GM12878 (cell line): Measurements from ENCODE around the gene FFAR3. TPM values are rescaled to one million over a fixed set of nuclear protein-coding genes. Genes with fewer than 3 reads are reported as not detected.
"Not testable (repeated sequence)": the region's sequence is repeated elsewhere in the genome, so short reads cannot be mapped to it uniquely, and the experiment has no call there.

ENCODE experiments used
- ATAC-seq: fragments of 200-7000 bp; cut with Tn5 transposase; 3 replicates; pipeline ENCODE4 v1.9.1; 2020; ENCODE audit warnings: mild to moderate bottlenecking, moderate library complexity
- BruUV-seq: library from RNA; stranded (reverse); fragments of 400-500 nt; replicated peaks from 2 replicates; lab custom pipeline; 2021; lab: Mats Ljungman, UMichigan
- CTCF ChIA-PET: fragments of 300-600 bp; sonication (Branson Sonifier 250); formaldehyde crosslinking; extraction: SDS; loops from one replicate; lab custom pipeline; 2021; ENCODE audit warnings: inconsistent platforms; lab: Yijun Ruan, JAX
- POLR2A ChIA-PET: fragments of 350-600 bp; formaldehyde crosslinking; extraction: SDS; loops from one replicate; lab custom pipeline; 2021; ENCODE audit warnings: inconsistent platforms; lab: Charles Lee
- RAD21 ChIA-PET: fragments of 300-600 bp; sonication (Branson Sonifier 250); formaldehyde crosslinking; loops from one replicate; lab custom pipeline; 2023; ENCODE audit warnings: antibody characterized with exemption; ENCODE audit not compliant: unreplicated experiment; lab: Charles Lee
- SMC1A ChIA-PET: fragments of 300-600 bp; sonication (Branson Sonifier 250); formaldehyde crosslinking; loops from one replicate; lab custom pipeline; 2023; ENCODE audit not compliant: unreplicated experiment, uncharacterized antibody; lab: Charles Lee
- DNase-seq: peaks from one replicate; pipeline ENCODE4 v3.0.0-alpha.2; 2011; ENCODE audit warnings: low read depth, low spot score
- FAIRE-seq: peaks from 3 replicates; lab custom pipeline; 2011; peaks lifted over from hg19 to GRCh38; lab: Jason Lieb, UNC
- H2AFZ ChIP-seq: 2 replicates; pipeline ENCODE4 v1.6.0; 2011; ENCODE audit warnings: low read depth, low read length, control low read depth; ENCODE audit not compliant: control insufficient read depth
- H3K27ac ChIP-seq: 2 replicates; pipeline ENCODE4 v1.5.1; 2011; ENCODE audit warnings: control low read depth; ENCODE audit not compliant: control insufficient read depth, insufficient read depth
- H3K27me3 ChIP-seq, 2 experiments: replicated peaks in 1 of 2; 2 replicates each; pipeline versions ENCODE4 v1.6.0 to v1.6.1; 2011; ENCODE audit warnings: low read length in 1 of 2; ENCODE audit not compliant: control insufficient read depth in 2 of 2, insufficient read depth in 2 of 2
- H3K36me3 ChIP-seq, 2 experiments: 2 replicates each; pipeline ENCODE4 v1.5.1; 2011; ENCODE audit warnings: low read length in 1 of 2; ENCODE audit not compliant: control insufficient read depth in 2 of 2, insufficient read depth in 2 of 2
- H3K4me1 ChIP-seq: 2 replicates; pipeline ENCODE4 v1.6.1; 2011; ENCODE audit warnings: mild to moderate bottlenecking, low read length, moderate library complexity, mixed read lengths; ENCODE audit not compliant: control insufficient read depth, insufficient read depth
- H3K4me2 ChIP-seq: 2 replicates; pipeline ENCODE4 v1.6.0; 2011; ENCODE audit warnings: control low read depth; ENCODE audit not compliant: control insufficient read depth, insufficient read depth
- H3K4me3 ChIP-seq: fragments of 200-600 bp; sonication (generic); 2 replicates; pipeline ENCODE4 v1.5.1; 2016
- H3K79me2 ChIP-seq: 2 replicates; pipeline ENCODE4 v1.6.0; 2011; ENCODE audit warnings: low read length; ENCODE audit not compliant: control insufficient read depth, insufficient read depth
- H3K9ac ChIP-seq: 2 replicates; pipeline ENCODE4 v1.8.0; 2011; ENCODE audit warnings: low read length, control low read depth, mixed read lengths; ENCODE audit not compliant: control insufficient read depth, insufficient read depth
- H3K9me3 ChIP-seq: replicated peaks from 3 replicates; pipeline ENCODE4 v1.5.1; 2011; ENCODE audit warnings: mild to moderate bottlenecking, low read length; ENCODE audit not compliant: control insufficient read depth, insufficient read depth
- H4K20me1 ChIP-seq: 2 replicates; pipeline ENCODE4 v1.6.0; 2011; ENCODE audit not compliant: control insufficient read depth, insufficient read depth
- DPF2 ChIP-seq: fragments of 450-650 bp; IDR thresholded peaks from 2 replicates; pipeline ENCODE4 v1.6.1; 2017; ENCODE audit warnings: mild to moderate bottlenecking
- ETV6 ChIP-seq, 2 experiments: fragments of 450-650 bp in 1 of 2; IDR thresholded peaks in 1 of 2; conservative IDR thresholded peaks in 1 of 2; 2 replicates each; pipeline ENCODE4 v1.6.1; 2014; ENCODE audit warnings: antibody characterized with exemption in 1 of 2, borderline replicate concordance in 1 of 2, low read depth in 1 of 2, mild to moderate bottlenecking in 1 of 2, moderate library complexity in 1 of 2
- GATAD2B ChIP-seq: fragments of 450-650 bp; conservative IDR thresholded peaks from 2 replicates; pipeline ENCODE4 v1.6.1; 2017; ENCODE audit warnings: low read depth, mild to moderate bottlenecking, moderate library complexity
- IKZF1 ChIP-seq: fragments of 450-650 bp; conservative IDR thresholded peaks from 2 replicates; pipeline ENCODE4 v1.6.1; 2017; ENCODE audit warnings: antibody characterized with exemption, mild to moderate bottlenecking
- IKZF2 ChIP-seq, 2 experiments: fragments of 450-650 bp; IDR thresholded peaks; 2 replicates each; pipeline ENCODE4 v1.6.1; 2017; ENCODE audit warnings: mild to moderate bottlenecking in 2 of 2, moderate library complexity in 2 of 2
- IRF4 ChIP-seq: IDR thresholded peaks from 2 replicates; pipeline ENCODE4 v1.6.1; 2011; ENCODE audit warnings: low read depth, low read length
- MTA2 ChIP-seq: fragments of 450-650 bp; IDR thresholded peaks from 2 replicates; pipeline ENCODE4 v1.6.1; 2016; ENCODE audit warnings: low read depth, mild to moderate bottlenecking, moderate library complexity
- MTA3 ChIP-seq: IDR thresholded peaks from 2 replicates; pipeline ENCODE4 v1.6.1; 2012; ENCODE audit warnings: low read length, inconsistent platforms, borderline replicate concordance
- NBN ChIP-seq: fragments of 450-650 bp; IDR thresholded peaks from 2 replicates; pipeline ENCODE4 v1.6.1; 2016
- NR2F1 ChIP-seq: fragments of 450-650 bp; conservative IDR thresholded peaks from 2 replicates; pipeline ENCODE4 v1.6.1; 2017; ENCODE audit warnings: mild to moderate bottlenecking
- RAD21 ChIP-seq: IDR thresholded peaks from 2 replicates; pipeline ENCODE4 v1.6.1; 2011; ENCODE audit warnings: mild to moderate bottlenecking, low read depth, low read length, moderate library complexity; ENCODE audit not compliant: insufficient read depth
- SMAD1 ChIP-seq: fragments of 450-650 bp; IDR thresholded peaks from 2 replicates; pipeline ENCODE4 v1.6.1; 2018; ENCODE audit warnings: mild to moderate bottlenecking, low read depth; ENCODE audit not compliant: partially characterized antibody
- TCF12 ChIP-seq: IDR thresholded peaks from 2 replicates; pipeline ENCODE4 v1.6.1; 2011; ENCODE audit warnings: low read depth, mild to moderate bottlenecking, low read length
- WGBS: methylation state at CpG from one replicate; pipeline ENCODE4 v1.1.6; 2016; ENCODE audit warnings: low lambda C conversion rate; ENCODE audit not compliant: insufficient replicate concordance, insufficient coverage; ENCODE audit errors: missing lambda C conversion rate; 5-methylcytosine and 5-hydroxymethylcytosine counted together
- in situ Hi-C: fragments of 300-500 bp; cut with MboI; formaldehyde crosslinking; loops from 9 replicates; pipeline ENCODE4 v1.14.3; 2018; ENCODE audit warnings: mixed read lengths
- intact Hi-C: fragments of 100-400 bp; cut with micrococcal nuclease; formaldehyde crosslinking; loops from one replicate; pipeline ENCODE4 v1.14.2; 2022; ENCODE audit not compliant: unreplicated experiment
- polyA plus RNA-seq, 11 experiments: library from polyadenylated mRNA; depleted of rRNA in 4 of 11; unstranded in 6 of 11; stranded (reverse) in 5 of 11; fragments of >200 nt; fragmentation: Nextera tagmentation in 4 of 11; fragmentation: Illumina TruSeq in 1 of 11; extraction: Ambion mirVana in 4 of 11; extraction: Trizol in 1 of 11; gene quantifications; 1 replicate in 1 of 11; 2 replicates in 10 of 11; pipeline versions ENCODE4 v1.2.1 to v1.2.3, GENCODE V29; 2011 to 2016; ENCODE audit warnings: inconsistent platforms in 2 of 11, missing spikeins in 2 of 11, low read depth in 1 of 11
- total RNA-seq, 4 experiments: library from RNA; depleted of rRNA in 3 of 4; stranded (reverse); fragments of >200 nt in 3 of 4; fragmentation: Illumina TruSeq in 1 of 4; extraction: Trizol in 1 of 4; gene quantifications; 2 replicates each; pipeline versions ENCODE4 v1.2.1 to v1.2.3, GENCODE V29; 2013 to 2021
- TF ChIP-seq, protein P1 (sequence below): fragments of 450-650 bp; IDR thresholded peaks from 2 replicates; pipeline ENCODE4 v1.6.1; 2016; ENCODE audit warnings: mild to moderate bottlenecking
- TF ChIP-seq, protein P2 (sequence below): fragments of 450-650 bp; IDR thresholded peaks from 2 replicates; pipeline ENCODE4 v1.6.1; 2017; ENCODE audit warnings: low read depth, mild to moderate bottlenecking, moderate library complexity
- TF ChIP-seq, protein P3 (sequence below): IDR thresholded peaks from 2 replicates; pipeline ENCODE4 v1.6.1; 2012; ENCODE audit warnings: improper control_type of control experiment, low read depth, low read length; ENCODE audit not compliant: insufficient replicate concordance

The FFAR3 gene
- total and polyA plus RNA-seq, 10 of the 15 experiments (the other 5 are each of a cell fraction or from before 2014, with no cell fraction given), result 0.15 to 0.18 TPM; not detected in 8

DNA sequence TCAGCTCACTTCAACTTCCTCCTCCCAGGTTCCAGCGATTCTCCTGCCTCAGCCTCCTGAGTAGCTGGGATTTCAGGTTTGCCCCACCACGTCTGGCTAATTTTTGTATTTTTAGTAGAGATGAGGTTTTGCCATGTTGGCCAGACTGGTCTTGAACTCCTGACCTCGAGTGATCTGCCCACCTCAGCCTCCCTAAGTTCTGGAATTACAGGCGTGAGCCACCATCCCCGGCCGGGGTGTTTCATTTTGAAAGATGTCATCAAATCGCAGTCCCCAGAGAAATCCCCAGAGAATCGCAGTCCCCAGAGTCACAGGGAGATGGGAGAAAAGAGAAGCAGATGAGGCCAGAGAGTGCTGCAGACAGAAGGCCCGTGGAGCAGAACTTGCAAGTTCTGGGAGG, 43.2 kb downstream of the FFAR3 start:
- Histone ChIP-seq H3K4me1 (peaks cover 41% of the 10 kb centered on the region), H3K27ac (peak overlapping the region; percentile 47)
- FAIRE-seq, H3K9me3 ChIP-seq, H3K4me2 ChIP-seq, H3K27me3 ChIP-seq, H3K79me2 ChIP-seq, H4K20me1 ChIP-seq, H2AFZ ChIP-seq, H3K36me3 ChIP-seq, BruUV-seq, in situ Hi-C loops, H3K4me3 ChIP-seq, H3K9ac ChIP-seq: not testable (repeated sequence)
- ATAC-seq (peak; percentile 11), DNase-seq (peak; percentile 71)
- ChIA-PET POLR2A (interaction anchor here (0.9 to 6.6 kb wide), 7 partner anchors 15 to 68 kb away, joined by 3 to 67 read pairs (median 4); partner anchors contain the start of gene FFAR1), SMC1A (interaction anchor here (0.9 to 10.8 kb wide), 14 partner anchors 15 to 94 kb away, joined by 3 to 152 read pairs (median 6); no protein-coding TSS in a partner anchor), RAD21 (interaction anchor here (1.3 to 6.4 kb wide), 8 partner anchors 14 to 68 kb away, joined by 3 to 84 read pairs (median 30); no protein-coding TSS in a partner anchor), CTCF (interaction anchor here (1.1 to 5.2 kb wide), 8 partner anchors 18 to 94 kb away, joined by 3 to 35 read pairs (median 4); no protein-coding TSS in a partner anchor)
- intact Hi-C loops, result loop anchor here (1.0 kb wide), 2 partner anchors 24 to 49 kb away; no protein-coding TSS in a partner anchor
- WGBS, result 12% methylated on average over 9 of the region's 9 CpGs
- peak; percentile 65 to 78 for TF ChIP-seq IKZF2 (IDR thresholded peaks at IDR 0.05)
- TF ChIP-seq MTA3, result 0 out of 2 replicates have a peak, but pooled peaks have one; percentile 31
- TF ChIP-seq, protein P1, sequence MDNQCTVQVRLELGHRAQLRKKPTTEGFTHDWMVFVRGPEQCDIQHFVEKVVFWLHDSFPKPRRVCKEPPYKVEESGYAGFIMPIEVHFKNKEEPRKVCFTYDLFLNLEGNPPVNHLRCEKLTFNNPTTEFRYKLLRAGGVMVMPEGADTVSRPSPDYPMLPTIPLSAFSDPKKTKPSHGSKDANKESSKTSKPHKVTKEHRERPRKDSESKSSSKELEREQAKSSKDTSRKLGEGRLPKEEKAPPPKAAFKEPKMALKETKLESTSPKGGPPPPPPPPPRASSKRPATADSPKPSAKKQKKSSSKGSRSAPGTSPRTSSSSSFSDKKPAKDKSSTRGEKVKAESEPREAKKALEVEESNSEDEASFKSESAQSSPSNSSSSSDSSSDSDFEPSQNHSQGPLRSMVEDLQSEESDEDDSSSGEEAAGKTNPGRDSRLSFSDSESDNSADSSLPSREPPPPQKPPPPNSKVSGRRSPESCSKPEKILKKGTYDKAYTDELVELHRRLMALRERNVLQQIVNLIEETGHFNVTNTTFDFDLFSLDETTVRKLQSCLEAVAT, result 0 out of 2 replicates have a peak, but pooled peaks have one; percentile 13
- peak; percentile 15; the same call in 1 of the 2 replicates for TF ChIP-seq IRF4
- peak; percentile 39 for TF ChIP-seq RAD21
- TF ChIP-seq, protein P2, sequence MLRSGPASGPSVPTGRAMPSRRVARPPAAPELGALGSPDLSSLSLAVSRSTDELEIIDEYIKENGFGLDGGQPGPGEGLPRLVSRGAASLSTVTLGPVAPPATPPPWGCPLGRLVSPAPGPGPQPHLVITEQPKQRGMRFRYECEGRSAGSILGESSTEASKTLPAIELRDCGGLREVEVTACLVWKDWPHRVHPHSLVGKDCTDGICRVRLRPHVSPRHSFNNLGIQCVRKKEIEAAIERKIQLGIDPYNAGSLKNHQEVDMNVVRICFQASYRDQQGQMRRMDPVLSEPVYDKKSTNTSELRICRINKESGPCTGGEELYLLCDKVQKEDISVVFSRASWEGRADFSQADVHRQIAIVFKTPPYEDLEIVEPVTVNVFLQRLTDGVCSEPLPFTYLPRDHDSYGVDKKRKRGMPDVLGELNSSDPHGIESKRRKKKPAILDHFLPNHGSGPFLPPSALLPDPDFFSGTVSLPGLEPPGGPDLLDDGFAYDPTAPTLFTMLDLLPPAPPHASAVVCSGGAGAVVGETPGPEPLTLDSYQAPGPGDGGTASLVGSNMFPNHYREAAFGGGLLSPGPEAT, result peak; percentile 61; the same call in 1 of the 2 replicates
- peak; percentile 92 for TF ChIP-seq GATAD2B
- peak; percentile 88 for TF ChIP-seq TCF12
- TF ChIP-seq MTA2, result peak; percentile 35; the same call in 1 of the 2 replicates
- TF ChIP-seq NBN, result peak; percentile 60; the same call in 1 of the 2 replicates
- TF ChIP-seq NR2F1, result peak; percentile 80
- peak; percentile 73 for TF ChIP-seq IKZF1
- TF ChIP-seq, protein P3, sequence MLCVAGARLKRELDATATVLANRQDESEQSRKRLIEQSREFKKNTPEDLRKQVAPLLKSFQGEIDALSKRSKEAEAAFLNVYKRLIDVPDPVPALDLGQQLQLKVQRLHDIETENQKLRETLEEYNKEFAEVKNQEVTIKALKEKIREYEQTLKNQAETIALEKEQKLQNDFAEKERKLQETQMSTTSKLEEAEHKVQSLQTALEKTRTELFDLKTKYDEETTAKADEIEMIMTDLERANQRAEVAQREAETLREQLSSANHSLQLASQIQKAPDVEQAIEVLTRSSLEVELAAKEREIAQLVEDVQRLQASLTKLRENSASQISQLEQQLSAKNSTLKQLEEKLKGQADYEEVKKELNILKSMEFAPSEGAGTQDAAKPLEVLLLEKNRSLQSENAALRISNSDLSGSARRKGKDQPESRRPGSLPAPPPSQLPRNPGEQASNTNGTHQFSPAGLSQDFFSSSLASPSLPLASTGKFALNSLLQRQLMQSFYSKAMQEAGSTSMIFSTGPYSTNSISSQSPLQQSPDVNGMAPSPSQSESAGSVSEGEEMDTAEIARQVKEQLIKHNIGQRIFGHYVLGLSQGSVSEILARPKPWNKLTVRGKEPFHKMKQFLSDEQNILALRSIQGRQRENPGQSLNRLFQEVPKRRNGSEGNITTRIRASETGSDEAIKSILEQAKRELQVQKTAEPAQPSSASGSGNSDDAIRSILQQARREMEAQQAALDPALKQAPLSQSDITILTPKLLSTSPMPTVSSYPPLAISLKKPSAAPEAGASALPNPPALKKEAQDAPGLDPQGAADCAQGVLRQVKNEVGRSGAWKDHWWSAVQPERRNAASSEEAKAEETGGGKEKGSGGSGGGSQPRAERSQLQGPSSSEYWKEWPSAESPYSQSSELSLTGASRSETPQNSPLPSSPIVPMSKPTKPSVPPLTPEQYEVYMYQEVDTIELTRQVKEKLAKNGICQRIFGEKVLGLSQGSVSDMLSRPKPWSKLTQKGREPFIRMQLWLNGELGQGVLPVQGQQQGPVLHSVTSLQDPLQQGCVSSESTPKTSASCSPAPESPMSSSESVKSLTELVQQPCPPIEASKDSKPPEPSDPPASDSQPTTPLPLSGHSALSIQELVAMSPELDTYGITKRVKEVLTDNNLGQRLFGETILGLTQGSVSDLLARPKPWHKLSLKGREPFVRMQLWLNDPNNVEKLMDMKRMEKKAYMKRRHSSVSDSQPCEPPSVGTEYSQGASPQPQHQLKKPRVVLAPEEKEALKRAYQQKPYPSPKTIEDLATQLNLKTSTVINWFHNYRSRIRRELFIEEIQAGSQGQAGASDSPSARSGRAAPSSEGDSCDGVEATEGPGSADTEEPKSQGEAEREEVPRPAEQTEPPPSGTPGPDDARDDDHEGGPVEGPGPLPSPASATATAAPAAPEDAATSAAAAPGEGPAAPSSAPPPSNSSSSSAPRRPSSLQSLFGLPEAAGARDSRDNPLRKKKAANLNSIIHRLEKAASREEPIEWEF, result peak; percentile 95
- TF ChIP-seq DPF2, result peak; percentile 44; the same call in 1 of the 2 replicates
- TF ChIP-seq ETV6 (conservative IDR thresholded peaks at IDR 0.05 in 1 of 2, IDR thresholded peaks at IDR 0.05 in 1 of 2; ENCODE audit: borderline replicate concordance in 1 of 2, low read depth in 1 of 2), result 0 out of 4 replicates have a peak, but pooled peaks of 1 of the 2 experiments have one; percentile 36
- peak; percentile 28 for TF ChIP-seq SMAD1
